SK-N-MC (cell line): ENCODE measurements around the gene FBXO31.

Experiments used
- EZH2 ChIP-seq: fragments of 200-600 bp; sonication (generic); IDR thresholded peaks from one replicate; pipeline ENCODE4 v1.6.1; 2017; ENCODE audit warnings: antibody characterized with exemption
- POLR2AphosphoS5 ChIP-seq: IDR thresholded peaks from 2 replicates; pipeline ENCODE4 v1.6.1; 2012; ENCODE audit warnings: mild to moderate bottlenecking, low read depth, low read length, borderline replicate concordance

DNA sequence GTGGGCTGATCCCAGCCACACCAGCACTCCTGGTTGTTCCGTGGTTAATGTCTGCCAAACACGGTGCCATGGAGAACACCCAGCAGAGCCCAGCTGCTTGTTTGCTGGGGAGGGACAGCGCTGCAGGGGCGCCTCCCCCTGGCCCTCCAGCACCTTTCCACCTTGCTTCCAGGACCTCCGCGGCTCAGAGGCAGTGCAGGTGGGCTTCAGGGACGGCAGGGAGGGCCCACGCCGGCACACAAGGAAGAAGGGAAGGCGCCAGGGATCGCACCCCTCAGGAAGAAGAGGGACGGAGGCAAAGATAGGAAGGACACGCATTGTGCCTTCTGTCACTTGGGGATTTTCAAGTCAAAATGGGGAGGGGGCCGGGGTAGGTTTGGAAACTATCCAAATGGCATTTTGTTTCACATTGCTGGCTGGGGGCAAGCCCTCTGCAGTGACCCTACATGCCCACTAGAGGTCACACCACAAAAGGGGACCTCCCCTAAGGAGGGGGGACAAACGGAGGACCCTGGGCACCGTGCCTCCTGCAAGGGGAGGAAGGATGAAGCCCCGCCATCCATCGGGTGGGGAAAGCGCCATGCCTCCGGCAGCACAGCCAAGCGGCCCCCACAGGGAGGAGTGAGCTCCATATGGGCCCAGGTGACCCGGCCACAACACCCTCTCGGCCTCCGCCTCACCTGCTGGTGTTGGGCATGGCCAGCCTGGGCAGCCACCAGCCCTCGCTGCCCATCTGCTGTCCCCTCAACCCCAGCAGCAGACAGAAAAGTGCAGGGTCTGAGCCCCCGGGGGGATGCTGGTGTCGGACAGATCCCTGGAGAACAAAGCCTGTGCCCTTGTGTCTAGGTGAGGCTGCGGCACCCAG lies 58.9 kb downstream of the FBXO31 start:
- TF ChIP-seq POLR2AphosphoS5 (no peak), EZH2 (no peak)
